Neural cell (in vitro differentiated cells): ENCODE results near the gene RNLS.

ENCODE experiments used
- CTCF ChIP-seq: fragments of 450-650 bp; IDR thresholded peaks from 2 replicates; pipeline ENCODE4 v1.5.1; 2014; ENCODE audit warnings: antibody characterized with exemption, mild to moderate bottlenecking, moderate library complexity; ENCODE audit not compliant: poor library complexity, severe bottlenecking
- EP300 ChIP-seq: fragments of 450-650 bp; conservative IDR thresholded peaks from 2 replicates; pipeline ENCODE4 v1.6.1; 2014; ENCODE audit warnings: antibody characterized with exemption, mild to moderate bottlenecking, moderate library complexity; ENCODE audit not compliant: poor library complexity, severe bottlenecking
- EZH2 ChIP-seq: fragments of 200-600, 300-800 bp; shearing (Covaris generic), sonication (generic); IDR thresholded peaks from 2 replicates; pipeline ENCODE4 v1.6.1; 2014; ENCODE audit warnings: antibody characterized with exemption, low read length, borderline replicate concordance, mild to moderate bottlenecking; ENCODE audit not compliant: insufficient read depth, poor library complexity, severe bottlenecking
- POLR2AphosphoS5 ChIP-seq: IDR thresholded peaks from 2 replicates; pipeline ENCODE4 v1.6.1; 2012
- RAD21 ChIP-seq: fragments of 450-650 bp; conservative IDR thresholded peaks from 2 replicates; pipeline ENCODE4 v1.6.1; 2014; ENCODE audit warnings: antibody characterized with exemption, mild to moderate bottlenecking, moderate library complexity
- REST ChIP-seq: IDR thresholded peaks from 2 replicates; pipeline ENCODE4 v1.6.1; 2012; ENCODE audit warnings: borderline replicate concordance
- TAF1 ChIP-seq: IDR thresholded peaks from 2 replicates; pipeline ENCODE4 v1.6.1; 2012; ENCODE audit warnings: low read depth

- TF ChIP-seq CTCF (no peak), EP300 (no peak), TAF1 (no peak), REST (no peak), POLR2AphosphoS5 (no peak), EZH2 (no peak), RAD21 (no peak)
Observed at GRCh38 chr10:88241501-88241900, 341.6 kb downstream of the RNLS start.
